ENCODE data around the gene TLCD3B.
A peak's percentile ranks its signal among the peaks of the same experiment; 100 is the strongest.

Gene TLCD3B

GRCh38 chr16:29987371-29988085, 43.5 kb downstream of the TLCD3B start:
- H3K36me3 Mint-ChIP-seq (ENCODE audit: low read depth), result peaks cover 88% of the 10 kb centered on the region
- no peaks in the 10 kb centered on the region for H3K9me3 Mint-ChIP-seq
- peak overlapping the region; percentile 10 for H3K27ac Mint-ChIP-seq
- H3K4me3 Mint-ChIP-seq, result no peak overlapping the region
- no peak for DNase-seq
- H3K4me1 Mint-ChIP-seq (ENCODE audit: low read depth), result no peaks in the 10 kb centered on the region
- H3K27me3 Mint-ChIP-seq, result no peaks in the 10 kb centered on the region

GRCh38 chr16:29986931-29987330, 44.1 kb downstream of the TLCD3B start:
- no peak for DNase-seq
- no peak overlapping the region for H3K27ac Mint-ChIP-seq
- no peaks in the 10 kb centered on the region for H3K9me3 Mint-ChIP-seq
- no peaks in the 10 kb centered on the region for H3K27me3 Mint-ChIP-seq
- no peak overlapping the region for H3K4me3 Mint-ChIP-seq
- no peaks in the 10 kb centered on the region for H3K4me1 Mint-ChIP-seq (ENCODE audit: low read depth)
- H3K36me3 Mint-ChIP-seq (ENCODE audit: low read depth), result peaks cover 88% of the 10 kb centered on the region

GRCh38 chr16:29986231-29986630, 44.8 kb downstream of the TLCD3B start:
- Mint-ChIP-seq H3K27me3 (no peaks in the 10 kb centered on the region), H3K4me1 (ENCODE audit: low read depth) (no peaks in the 10 kb centered on the region), H3K27ac (no peak overlapping the region), H3K4me3 (no peak overlapping the region), H3K36me3 (ENCODE audit: low read depth) (peaks cover 89% of the 10 kb centered on the region), H3K9me3 (no peaks in the 10 kb centered on the region)
- DNase-seq, result no peak

GRCh38 chr16:29985271-29985811, 45.7 kb downstream of the TLCD3B start:
- Mint-ChIP-seq H3K27ac (no peak overlapping the region), H3K27me3 (no peaks in the 10 kb centered on the region), H3K4me3 (no peak overlapping the region), H3K9me3 (no peaks in the 10 kb centered on the region), H3K4me1 (ENCODE audit: low read depth) (no peaks in the 10 kb centered on the region), H3K36me3 (ENCODE audit: low read depth) (peaks cover 93% of the 10 kb centered on the region)
- DNase-seq, result no peak

GRCh38 chr16:29984764-29985147, 46.3 kb downstream of the TLCD3B start:
- Mint-ChIP-seq H3K9me3 (no peaks in the 10 kb centered on the region), H3K27ac (no peak overlapping the region), H3K27me3 (no peaks in the 10 kb centered on the region), H3K36me3 (ENCODE audit: low read depth) (peaks cover 93% of the 10 kb centered on the region), H3K4me3 (no peak overlapping the region), H3K4me1 (ENCODE audit: low read depth) (no peaks in the 10 kb centered on the region)
- DNase-seq, result no peak

GRCh38 chr16:29984137-29984763, 46.8 kb downstream of the TLCD3B start:
- no peaks in the 10 kb centered on the region for H3K4me1 Mint-ChIP-seq (ENCODE audit: low read depth)
- no peak for DNase-seq
- H3K9me3 Mint-ChIP-seq, result no peaks in the 10 kb centered on the region
- H3K27ac Mint-ChIP-seq, result no peak overlapping the region
- H3K4me3 Mint-ChIP-seq, result no peak overlapping the region
- H3K27me3 Mint-ChIP-seq, result no peaks in the 10 kb centered on the region
- H3K36me3 Mint-ChIP-seq (ENCODE audit: low read depth), result peaks cover 93% of the 10 kb centered on the region

- no peaks in the 10 kb centered on the region for H3K27me3 Mint-ChIP-seq
- DNase-seq, result no peak
- no peak overlapping the region for H3K27ac Mint-ChIP-seq
- H3K36me3 Mint-ChIP-seq (ENCODE audit: low read depth), result peaks cover 94% of the 10 kb centered on the region
- H3K4me3 Mint-ChIP-seq, result no peak overlapping the region
- H3K9me3 Mint-ChIP-seq, result no peaks in the 10 kb centered on the region
- H3K4me1 Mint-ChIP-seq (ENCODE audit: low read depth), result no peaks in the 10 kb centered on the region
These were observed 47.5 kb downstream of the TLCD3B start for GRCh38 chr16:29983420-29984136.

- H3K27ac Mint-ChIP-seq, result no peak overlapping the region
- no peaks in the 10 kb centered on the region for H3K9me3 Mint-ChIP-seq
- no peaks in the 10 kb centered on the region for H3K4me1 Mint-ChIP-seq (ENCODE audit: low read depth)
- peaks cover 94% of the 10 kb centered on the region for H3K36me3 Mint-ChIP-seq (ENCODE audit: low read depth)
- H3K4me3 Mint-ChIP-seq, result no peak overlapping the region
- no peak for DNase-seq
- H3K27me3 Mint-ChIP-seq, result no peaks in the 10 kb centered on the region
These were observed 48.3 kb downstream of the TLCD3B start for GRCh38 chr16:29982560-29983419.

GRCh38 chr16:29978564-29979270, 52.4 kb downstream of the TLCD3B start:
- Mint-ChIP-seq H3K27ac (peak overlapping the region; percentile 20), H3K4me3 (no peak overlapping the region), H3K36me3 (ENCODE audit: low read depth) (peaks cover 86% of the 10 kb centered on the region), H3K4me1 (ENCODE audit: low read depth) (peaks cover 27% of the 10 kb centered on the region), H3K9me3 (no peaks in the 10 kb centered on the region), H3K27me3 (no peaks in the 10 kb centered on the region)
- DNase-seq, result no peak

GRCh38 chr16:29978081-29978480, 53.0 kb downstream of the TLCD3B start:
- Mint-ChIP-seq H3K36me3 (ENCODE audit: low read depth) (peaks cover 84% of the 10 kb centered on the region), H3K9me3 (peaks cover 4% of the 10 kb centered on the region), H3K27ac (peak overlapping the region; percentile 31), H3K4me1 (ENCODE audit: low read depth) (peaks cover 31% of the 10 kb centered on the region), H3K27me3 (no peaks in the 10 kb centered on the region), H3K4me3 (no peak overlapping the region)
- no peak for DNase-seq

GRCh38 chr16:29977063-29977825, 53.8 kb downstream of the TLCD3B start:
- H3K27ac Mint-ChIP-seq, result peak overlapping the region; percentile 95
- H3K27me3 Mint-ChIP-seq, result no peaks in the 10 kb centered on the region
- peaks cover 8% of the 10 kb centered on the region for H3K9me3 Mint-ChIP-seq
- DNase-seq, result no peak
- H3K4me3 Mint-ChIP-seq, result no peak overlapping the region
- peaks cover 81% of the 10 kb centered on the region for H3K36me3 Mint-ChIP-seq (ENCODE audit: low read depth)
- H3K4me1 Mint-ChIP-seq (ENCODE audit: low read depth), result peaks cover 35% of the 10 kb centered on the region

- Mint-ChIP-seq H3K27ac (peak overlapping the region; percentile 95), H3K27me3 (no peaks in the 10 kb centered on the region), H3K9me3 (peaks cover 8% of the 10 kb centered on the region), H3K4me3 (peak overlapping the region; percentile 93), H3K36me3 (ENCODE audit: low read depth) (peaks cover 75% of the 10 kb centered on the region), H3K4me1 (ENCODE audit: low read depth) (peaks cover 35% of the 10 kb centered on the region)
- DNase-seq, result no peak
These were observed 55.1 kb downstream of the TLCD3B start for GRCh38 chr16:29975811-29976511.

- peaks cover 35% of the 10 kb centered on the region for H3K4me1 Mint-ChIP-seq (ENCODE audit: low read depth)
- H3K27ac Mint-ChIP-seq, result peak overlapping the region; percentile 95
- peaks cover 67% of the 10 kb centered on the region for H3K36me3 Mint-ChIP-seq (ENCODE audit: low read depth)
- no peaks in the 10 kb centered on the region for H3K27me3 Mint-ChIP-seq
- H3K4me3 Mint-ChIP-seq, result peak overlapping the region; percentile 93
- peaks cover 8% of the 10 kb centered on the region for H3K9me3 Mint-ChIP-seq
- no peak for DNase-seq
These were observed 55.9 kb downstream of the TLCD3B start for GRCh38 chr16:29975134-29975538.
